Endothelial cell of hepatic sinusoid (primary cell): ENCODE results near the gene TOP1.

ENCODE experiments used
- in situ Hi-C: cut with HindIII; loops from 2 replicates; pipeline ENCODE4 v1.10.0; 2017; ENCODE audit warnings: low sequenced_read_pairs

The TOP1 gene

GRCh38 chr20:41032271-41032670 is 3.6 kb downstream of the TOP1 start:
- in situ Hi-C loops = no loop called here

DNA sequence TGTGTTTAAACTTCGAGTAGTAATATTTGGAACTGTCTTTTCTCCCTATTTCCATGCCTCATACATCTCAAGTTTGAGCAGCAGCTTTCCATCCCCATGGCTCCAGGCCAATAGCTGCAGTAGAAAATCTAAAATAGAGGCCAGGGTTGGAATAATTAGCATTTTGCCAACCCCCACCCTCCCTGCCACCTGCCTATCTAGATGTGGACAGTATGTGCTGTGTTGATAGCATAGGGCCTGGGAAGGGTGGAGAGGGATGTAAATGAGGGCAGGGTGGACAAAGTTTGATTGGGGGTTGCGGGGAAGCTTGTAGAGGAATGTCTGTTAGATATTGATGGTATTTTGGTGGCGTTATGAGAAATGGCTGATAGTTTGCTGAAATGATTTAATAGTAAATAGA is 5.6 kb downstream of the TOP1 start:
- in situ Hi-C loops = no loop called here

GRCh38 chr20:41035207-41035606 is 6.6 kb downstream of the TOP1 start:
- in situ Hi-C loops = loop anchor here (5.0 kb wide), 1 partner anchor 38 kb away; no protein-coding TSS in a partner anchor

- in situ Hi-C loops = loop anchor here (5.0 kb wide), 1 partner anchor 40 kb away; no protein-coding TSS in a partner anchor
Measured at GRCh38 chr20:41037179-41037578, 8.6 kb downstream of the TOP1 start.

- in situ Hi-C loops = loop anchor here (5.0 kb wide), 1 partner anchor 41 kb away; no protein-coding TSS in a partner anchor
Measured at GRCh38 chr20:41038149-41038877, 9.7 kb downstream of the TOP1 start.

GRCh38 chr20:41038878-41039404 is 10.3 kb downstream of the TOP1 start:
- in situ Hi-C loops = loop anchor here (5.0 kb wide), 1 partner anchor 42 kb away; no protein-coding TSS in a partner anchor

GRCh38 chr20:41040855-41041254 is 12.2 kb downstream of the TOP1 start:
- in situ Hi-C loops = no loop called here

DNA sequence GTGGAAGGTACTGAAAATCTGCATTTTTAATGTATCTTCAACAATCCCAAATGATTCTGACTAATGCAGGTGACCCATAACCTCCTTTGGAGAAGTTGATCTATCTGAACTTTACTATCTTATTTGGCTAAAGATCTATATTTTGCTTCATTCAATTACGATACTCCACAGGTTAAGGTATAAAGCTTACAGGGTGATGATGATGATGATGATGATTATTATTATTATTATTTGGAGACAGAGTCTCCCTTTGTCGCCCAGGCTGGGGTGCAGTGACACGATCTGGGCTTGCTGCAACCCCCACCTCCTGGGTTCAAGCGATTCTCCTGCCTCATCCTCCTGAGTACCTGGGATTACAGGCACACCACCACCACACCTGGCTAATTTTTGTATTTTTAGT is 13.1 kb downstream of the TOP1 start:
- in situ Hi-C loops = no loop called here

GRCh38 chr20:41044409-41045062 is 15.9 kb downstream of the TOP1 start:
- in situ Hi-C loops = no loop called here

DNA sequence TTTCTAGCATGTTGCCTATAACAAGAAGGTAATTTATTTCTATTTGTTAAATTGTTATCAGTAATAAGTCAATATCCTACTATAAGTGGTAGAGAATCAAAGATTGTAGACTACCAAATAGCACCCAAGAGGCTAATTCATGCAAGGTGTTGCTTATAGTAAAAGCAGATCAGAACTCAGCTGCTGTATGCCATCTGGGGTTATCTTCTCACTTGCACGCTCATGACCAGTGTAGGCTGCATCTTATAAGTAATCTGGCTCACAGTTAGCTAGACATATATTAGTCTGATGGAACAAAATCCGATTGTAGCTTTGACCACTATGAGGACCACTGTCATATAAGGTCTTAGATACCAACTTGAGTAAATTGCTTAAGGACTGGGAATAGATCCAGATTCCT is 17.0 kb downstream of the TOP1 start:
- in situ Hi-C loops = no loop called here

DNA sequence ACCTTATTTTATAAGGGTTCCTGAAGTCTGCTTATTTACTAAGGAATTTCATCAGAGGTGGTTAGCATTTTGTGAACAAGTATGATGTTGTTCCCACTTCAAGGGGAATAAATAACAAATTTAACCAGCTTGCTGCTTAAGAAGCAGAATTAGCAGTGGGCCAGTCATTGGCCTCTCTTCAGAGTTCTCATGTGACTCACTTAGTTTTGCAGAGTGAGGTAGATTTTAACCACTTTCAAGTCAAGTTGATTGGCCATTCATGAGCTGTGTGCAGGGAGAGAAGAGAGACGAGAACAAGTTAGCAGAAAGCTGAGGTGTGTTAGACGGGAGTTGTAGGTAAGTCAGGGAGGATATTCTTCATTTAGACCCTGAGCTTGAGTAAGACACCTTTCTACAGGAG is 18.1 kb downstream of the TOP1 start:
- in situ Hi-C loops = no loop called here

DNA sequence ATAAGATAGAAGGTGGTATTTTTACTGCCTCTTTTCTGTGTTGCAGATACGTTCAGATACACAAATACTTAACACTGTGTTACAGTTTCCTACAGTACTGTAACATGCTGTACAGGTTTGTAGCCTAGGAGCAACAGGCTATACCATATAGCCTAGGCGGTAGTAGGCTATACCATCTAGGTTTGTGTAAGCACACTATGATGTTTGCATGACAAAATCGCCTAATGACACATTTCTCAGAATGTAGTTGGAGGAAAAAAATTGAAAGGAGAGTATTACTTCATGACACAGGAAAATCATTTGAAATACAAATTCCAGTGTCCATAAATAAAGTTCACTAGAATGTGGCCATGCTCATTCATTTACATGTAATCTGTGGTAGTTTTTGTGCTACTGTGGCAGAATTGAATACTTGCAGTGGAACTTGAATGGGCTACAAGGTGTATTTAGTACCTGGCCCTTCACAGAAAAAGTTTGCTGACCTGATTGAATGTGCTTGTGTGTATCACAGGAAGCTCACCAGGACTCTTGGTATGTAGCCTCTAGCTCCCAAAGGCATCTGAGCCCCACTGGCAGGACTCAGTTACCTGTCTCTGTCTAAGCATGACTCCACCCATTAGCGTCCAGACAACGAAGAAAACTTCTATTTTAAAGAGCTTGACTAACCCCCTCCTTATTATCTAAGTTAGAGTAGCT is 18.8 kb downstream of the TOP1 start:
- in situ Hi-C loops = no loop called here

- in situ Hi-C loops = no loop called here
Measured at GRCh38 chr20:41047975-41048305, 19.3 kb downstream of the TOP1 start.

GRCh38 chr20:41048461-41049301 is 20.1 kb downstream of the TOP1 start:
- in situ Hi-C loops = no loop called here

DNA sequence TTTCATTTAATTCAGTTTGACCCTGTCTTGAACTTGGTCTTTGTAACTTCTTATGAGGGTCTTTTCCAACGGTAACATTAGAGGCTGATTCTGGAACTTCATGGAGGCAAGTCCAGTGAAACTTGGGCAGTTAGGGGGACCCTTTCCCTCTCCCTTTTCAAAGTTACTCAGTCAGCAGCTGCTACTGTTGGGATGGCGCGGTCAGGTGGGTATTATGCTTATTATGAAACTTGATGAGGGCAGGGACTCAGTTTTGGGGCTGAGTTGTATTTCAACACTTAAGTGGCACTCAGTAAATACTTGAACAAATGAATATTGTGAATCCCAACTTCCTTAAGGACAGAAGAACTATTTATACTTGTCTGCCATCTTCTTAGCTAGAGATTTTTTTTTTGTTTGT is 20.8 kb downstream of the TOP1 start:
- in situ Hi-C loops = no loop called here

DNA sequence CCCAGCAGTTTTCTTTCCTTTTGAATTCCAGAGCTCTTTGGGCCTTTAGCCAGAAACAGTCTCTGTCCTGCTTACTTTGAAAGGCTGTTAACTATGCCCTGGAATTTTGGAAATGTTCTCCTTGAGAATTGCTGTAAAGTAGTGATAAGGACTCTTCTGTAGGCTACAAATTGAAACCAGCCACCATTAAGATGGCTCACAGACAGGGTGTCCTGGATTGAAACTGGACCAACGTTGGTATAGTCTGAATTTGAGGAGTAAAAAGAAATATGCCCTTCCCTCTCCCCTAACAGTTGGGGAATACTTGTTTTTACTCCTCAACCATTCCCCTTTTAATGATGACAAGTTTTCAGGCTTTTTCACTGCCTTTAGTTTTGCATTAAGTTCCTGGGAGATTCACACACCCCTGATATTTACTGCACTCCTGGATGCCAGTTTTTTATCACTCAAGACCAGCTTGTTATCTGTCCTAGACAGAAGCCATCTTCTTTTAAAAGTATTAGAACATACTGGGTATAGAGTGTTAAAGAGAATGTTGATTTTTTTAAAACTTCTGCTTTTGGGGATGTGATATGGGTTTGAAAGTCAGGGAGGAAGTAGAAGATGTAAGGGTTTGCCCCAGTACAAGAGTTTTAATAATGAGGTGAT is 21.9 kb downstream of the TOP1 start:
- in situ Hi-C loops = no loop called here

DNA sequence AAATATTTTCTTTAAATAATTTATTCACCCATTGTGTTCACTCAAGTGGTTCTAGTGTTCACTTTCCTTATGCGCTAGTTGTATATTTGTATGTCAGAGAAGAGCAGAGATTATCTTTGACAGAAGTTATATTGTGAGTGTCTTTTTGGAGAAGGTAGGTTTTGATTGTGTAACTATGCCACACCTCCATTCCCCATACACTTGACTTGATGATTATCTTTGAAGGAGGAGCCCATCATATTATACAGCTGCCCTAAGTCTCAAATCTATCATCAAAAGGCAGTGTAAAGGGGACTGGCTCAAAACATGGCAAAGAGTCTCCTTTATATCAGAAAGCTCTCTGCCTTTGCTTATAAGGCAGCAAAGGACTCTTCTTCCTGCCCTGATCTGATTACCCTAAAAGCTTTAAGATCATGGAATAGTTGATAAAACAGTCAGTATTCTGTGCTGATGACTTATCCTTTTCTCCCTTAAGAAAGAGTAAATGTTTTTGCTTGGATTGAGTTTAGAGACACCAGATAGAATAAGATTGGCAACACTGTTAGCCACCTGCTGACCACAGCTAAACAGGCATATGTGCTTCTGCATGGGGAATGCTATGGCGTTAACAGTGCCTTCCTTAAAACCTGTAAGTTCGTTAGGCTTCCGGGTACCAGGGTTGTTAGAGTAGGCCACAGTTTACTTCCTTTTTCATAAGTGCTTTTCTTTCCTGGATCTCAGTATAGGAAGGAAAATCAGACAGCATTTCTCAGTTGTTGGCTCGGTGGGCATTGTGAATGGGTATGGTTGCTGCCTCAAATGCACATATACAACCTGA is 22.6 kb downstream of the TOP1 start:
- in situ Hi-C loops = no loop called here

DNA sequence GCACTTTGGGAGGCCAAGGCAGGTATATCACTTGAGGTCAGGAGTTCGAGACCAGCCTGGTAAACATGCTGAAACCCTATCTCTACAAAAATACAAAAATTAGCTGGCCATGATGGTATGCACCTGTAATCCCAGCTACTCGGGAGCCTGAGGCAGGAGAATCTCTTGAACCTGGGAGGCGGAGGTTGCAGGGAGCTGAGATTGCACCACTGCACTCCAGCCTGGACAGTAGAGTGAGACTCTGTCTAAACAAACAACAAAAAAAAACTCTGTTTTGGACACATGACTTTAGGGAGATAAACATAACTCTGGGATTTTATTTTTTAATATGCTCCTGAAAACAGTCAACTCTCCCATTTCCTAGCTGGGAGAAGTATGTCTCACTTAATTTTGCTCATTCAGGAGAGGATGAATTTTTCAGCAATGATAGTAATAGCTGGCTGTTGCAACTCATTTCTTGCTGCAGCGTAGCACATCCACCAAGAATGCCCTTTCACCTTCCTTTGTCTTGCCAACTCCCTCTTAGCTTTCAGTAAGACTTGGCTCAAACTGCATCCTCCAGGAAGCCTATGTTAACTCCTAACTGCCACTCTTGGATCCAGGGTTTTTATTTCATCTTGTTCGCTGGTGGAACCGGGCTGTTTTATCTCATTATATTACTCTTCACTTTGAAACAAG is 24.3 kb downstream of the TOP1 start:
- in situ Hi-C loops = no loop called here
